ENCODE data around the gene DR1. TPM values are rescaled to one million over a fixed set of nuclear protein-coding genes. Genes with fewer than 3 reads are reported as not detected.
A peak's percentile ranks its signal among the peaks of the same experiment; 100 is the strongest.
"Not testable (repeated sequence)": the region's sequence is repeated elsewhere in the genome, so short reads cannot be mapped to it uniquely, and the experiment has no call there.

The DR1 gene
- total and polyA plus RNA-seq, 8 donors = 54.7 to 65.8 (median 60.2) TPM

GRCh38 chr1:93350322-93350721 lies 4.6 kb downstream of the DR1 start:
- no peak for TF ChIP-seq CTCF (IDR thresholded peaks at IDR 0.05)
- ATAC-seq = no peak
- no peak overlapping the region for H3K27ac ChIP-seq
- intact Hi-C loops (cut with DNase I) = no loop called here
- H3K4me3 ChIP-seq = no peak overlapping the region
- H3K36me3 ChIP-seq = peaks cover 0 to 21% of the 10 kb centered on the region in 2 donors
- H3K4me1 ChIP-seq = peaks cover 18 to 56% of the 10 kb centered on the region in 2 donors
- no peak for DNase-seq
- no peaks in the 10 kb centered on the region for H3K27me3 ChIP-seq
- H3K9me3 ChIP-seq = no peaks in the 10 kb centered on the region

GRCh38 chr1:93350875-93351274 lies 5.2 kb downstream of the DR1 start:
- intact Hi-C loops (cut with DNase I) = no loop called here
- H3K4me3 ChIP-seq = no peak overlapping the region
- DNase-seq (no peak), ATAC-seq (no peak)
- no peaks in the 10 kb centered on the region for H3K9me3 ChIP-seq
- H3K27me3 ChIP-seq = no peaks in the 10 kb centered on the region
- peaks cover 0 to 26% of the 10 kb centered on the region in 2 donors for H3K36me3 ChIP-seq
- H3K4me1 ChIP-seq = peaks cover 18 to 62% of the 10 kb centered on the region in 2 donors
- no peak overlapping the region for H3K27ac ChIP-seq
- no peak for TF ChIP-seq CTCF (IDR thresholded peaks at IDR 0.05)

GRCh38 chr1:93351346-93351745 lies 5.6 kb downstream of the DR1 start:
- Histone ChIP-seq H3K4me1 (peaks cover 18 to 63% of the 10 kb centered on the region in 2 donors), H3K36me3 (peaks cover 0 to 31% of the 10 kb centered on the region in 2 donors)
- DNase-seq; H3K4me3 ChIP-seq; intact Hi-C loops (cut with DNase I); H3K9me3 ChIP-seq; H3K27me3 ChIP-seq; H3K27ac ChIP-seq; ATAC-seq: not testable (repeated sequence)

GRCh38 chr1:93352376-93352775 lies 6.7 kb downstream of the DR1 start:
- intact Hi-C loops (cut with DNase I) = no loop called here
- H3K4me1 ChIP-seq = peaks cover 18 to 65% of the 10 kb centered on the region in 2 donors

GRCh38 chr1:93353286-93353685 lies 7.6 kb downstream of the DR1 start:
- intact Hi-C loops (cut with DNase I) = no loop called here
- Histone ChIP-seq H3K9me3 (no peaks in the 10 kb centered on the region), H3K4me3 (no peak overlapping the region), H3K27me3 (no peaks in the 10 kb centered on the region), H3K36me3 (peaks cover 0 to 49% of the 10 kb centered on the region in 2 donors), H3K4me1 (peaks cover 18 to 66% of the 10 kb centered on the region in 2 donors), H3K27ac (no peak overlapping the region)
- no peak for TF ChIP-seq CTCF (IDR thresholded peaks at IDR 0.05)
- DNase-seq (peak in 1 of 4 donors; percentile 20), ATAC-seq (no peak)

More at GRCh38 chr1:93352376-93352775, 6.7 kb downstream of the DR1 start:
- TF ChIP-seq CTCF (IDR thresholded peaks at IDR 0.05) = no peak
- Histone ChIP-seq H3K27me3 (no peaks in the 10 kb centered on the region), H3K4me3 (no peak overlapping the region), H3K9me3 (no peaks in the 10 kb centered on the region), H3K36me3 (peaks cover 0 to 41% of the 10 kb centered on the region in 2 donors), H3K27ac (no peak overlapping the region)
- no peak for ATAC-seq
- DNase-seq = no peak

GRCh38 chr1:93354749-93355148 lies 9.0 kb downstream of the DR1 start:
- no peaks in the 10 kb centered on the region for H3K9me3 ChIP-seq
- H3K4me3 ChIP-seq = no peak overlapping the region
- intact Hi-C loops (cut with DNase I) = no loop called here
- H3K27ac ChIP-seq = no peak overlapping the region
- H3K4me1 ChIP-seq = peaks cover 12 to 64% of the 10 kb centered on the region in 2 donors
- TF ChIP-seq CTCF (IDR thresholded peaks at IDR 0.05) = no peak
- DNase-seq (no peak), ATAC-seq (no peak)
- H3K27me3 ChIP-seq = no peaks in the 10 kb centered on the region
- H3K36me3 ChIP-seq = peaks cover 0 to 52% of the 10 kb centered on the region in 2 donors

All from left lung (tissue), 10 donors.